NCI-H1930 (cell line): ENCODE data around the gene COL4A2.

Experiments
- DNase-seq, 2 experiments: peaks; one replicate each; lab custom pipeline; 2025; lab: John Stamatoyannopoulos, UW

Gene COL4A2

DNA sequence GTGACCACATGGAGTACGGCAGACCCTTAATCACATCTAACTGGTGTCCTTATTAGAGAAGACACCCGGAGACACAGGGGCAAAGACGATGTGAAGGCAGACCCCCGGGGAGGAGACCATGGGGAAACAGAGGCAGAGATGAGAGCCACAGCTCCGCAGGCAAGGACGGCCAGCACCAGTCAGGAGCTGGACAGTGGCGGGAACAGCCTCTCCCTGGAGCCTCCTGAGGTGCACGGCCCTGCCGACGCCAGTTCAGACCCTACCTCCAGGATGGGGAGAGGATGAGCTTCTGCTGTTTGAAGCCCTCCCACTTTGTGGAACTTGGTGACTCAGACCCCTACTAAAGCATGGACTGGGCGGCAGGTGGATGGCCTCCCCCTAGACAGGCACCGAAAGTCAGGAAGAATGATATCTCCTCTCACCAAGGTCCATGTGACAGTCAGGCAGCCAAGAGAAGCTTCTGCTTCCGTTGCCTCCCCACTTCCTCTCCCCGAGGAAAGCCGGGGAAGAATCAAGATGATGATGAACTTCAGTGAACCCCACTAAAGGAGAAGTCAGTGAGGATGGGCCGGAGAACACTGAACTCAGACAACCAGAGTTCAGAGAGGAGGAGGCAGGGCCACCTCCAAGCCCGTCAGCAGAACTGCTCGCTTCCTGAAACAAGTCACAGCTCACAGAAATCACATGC, 229.1 kb downstream of the COL4A2 start:
- no peak for DNase-seq

DNA sequence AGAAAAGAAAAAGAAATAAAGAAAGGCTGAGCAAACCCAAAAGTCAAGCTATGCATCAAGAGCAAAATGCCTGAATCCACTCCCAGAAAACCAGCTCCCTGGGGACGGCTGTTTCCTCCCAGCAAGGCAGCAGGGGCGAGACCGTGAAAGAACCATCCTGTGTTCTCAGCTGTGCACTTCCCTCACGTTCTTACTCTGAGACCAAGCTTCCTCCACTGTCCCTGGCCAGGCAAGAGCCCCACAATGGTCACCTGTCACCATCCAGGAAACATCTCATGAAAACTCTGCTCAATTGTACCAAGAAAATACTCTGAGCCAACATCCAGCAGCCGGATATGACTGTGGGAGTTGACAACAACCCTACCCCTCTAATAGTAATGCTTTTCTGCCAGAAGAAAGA, 231.5 kb downstream of the COL4A2 start:
- no peak for DNase-seq

- no peak for DNase-seq
These were observed 232.8 kb downstream of the COL4A2 start for GRCh38 chr13:110539894-110540293.

DNA sequence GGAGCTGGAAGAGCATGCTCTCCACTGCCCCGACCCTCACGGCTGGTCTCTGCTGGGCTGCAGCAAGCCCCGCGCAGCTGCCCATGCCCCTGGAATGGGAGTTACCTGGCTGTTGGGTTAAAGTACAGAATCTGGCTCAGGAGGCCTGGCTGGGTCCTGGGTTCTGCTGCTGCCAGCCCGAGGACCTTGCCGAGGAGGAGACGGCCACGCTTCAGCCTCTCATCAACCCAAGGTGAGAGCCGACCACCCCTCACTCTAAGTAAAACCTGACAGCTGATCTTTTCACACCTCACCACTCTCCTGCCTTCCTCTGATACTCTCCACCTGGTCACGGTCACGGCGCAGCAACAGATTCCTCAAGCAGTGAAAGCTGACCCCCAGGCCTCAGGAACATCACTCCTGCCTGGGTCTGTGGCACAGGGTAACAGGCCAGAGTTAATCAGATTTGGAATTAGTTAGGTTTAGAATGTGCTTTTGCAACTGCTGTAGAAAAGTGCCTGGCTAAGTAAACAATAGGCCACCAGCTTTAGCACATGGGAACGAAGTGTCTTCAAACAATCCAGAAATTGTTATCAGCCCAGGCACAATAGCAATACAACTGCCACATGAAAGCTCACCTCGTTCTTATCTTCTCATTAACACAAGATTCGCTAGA, 233.9 kb downstream of the COL4A2 start:
- no peak for DNase-seq

DNA sequence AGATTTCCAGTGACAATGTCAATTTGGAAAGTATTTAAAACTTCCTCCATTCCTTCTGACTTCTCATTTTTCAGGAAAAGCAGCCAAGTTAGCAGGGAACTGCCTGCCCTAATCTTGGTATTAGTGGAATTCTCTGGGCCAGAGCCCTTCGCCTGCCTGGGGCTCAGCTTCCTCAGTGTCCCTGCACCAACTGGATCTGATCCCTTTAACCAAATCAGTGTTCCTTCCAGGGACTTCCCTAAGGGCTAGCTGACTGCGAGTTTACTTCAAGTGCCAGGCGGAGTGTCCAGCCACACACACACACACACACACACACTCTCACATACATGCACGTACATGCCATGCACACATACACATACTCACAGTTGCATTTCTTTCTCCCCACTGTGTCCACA, 234.4 kb downstream of the COL4A2 start:
- no peak for DNase-seq

- DNase-seq, result no peak
These were observed 235.2 kb downstream of the COL4A2 start for GRCh38 chr13:110542169-110542796.

GRCh38 chr13:110546378-110546777, 239.3 kb downstream of the COL4A2 start:
- no peak for DNase-seq

DNA sequence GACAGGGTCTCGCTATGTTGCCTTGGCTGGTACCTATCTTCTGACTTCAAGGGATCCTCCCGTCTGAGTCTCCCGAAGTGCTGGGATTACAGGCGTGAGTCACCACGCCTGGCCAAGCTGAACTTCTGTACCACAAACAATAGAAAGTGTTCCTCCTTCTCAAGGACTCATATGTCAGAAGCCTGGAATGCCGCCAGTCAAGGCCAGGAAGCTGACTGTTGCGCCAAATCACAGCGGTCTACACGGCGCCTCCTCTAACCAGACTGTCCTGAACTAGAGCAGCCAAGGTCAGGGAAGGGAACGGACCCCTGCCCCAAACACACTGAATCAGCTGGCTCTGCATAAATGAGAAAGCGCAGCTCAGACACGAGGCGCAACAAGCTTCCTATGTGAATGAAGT, 239.8 kb downstream of the COL4A2 start:
- DNase-seq, result no peak

- no peak for DNase-seq
These were observed 242.1 kb downstream of the COL4A2 start for GRCh38 chr13:110548891-110549794.

- no peak for DNase-seq
These were observed 242.7 kb downstream of the COL4A2 start for GRCh38 chr13:110549795-110550160.

- no peak for DNase-seq
These were observed 244.2 kb downstream of the COL4A2 start for GRCh38 chr13:110551284-110551683.

DNA sequence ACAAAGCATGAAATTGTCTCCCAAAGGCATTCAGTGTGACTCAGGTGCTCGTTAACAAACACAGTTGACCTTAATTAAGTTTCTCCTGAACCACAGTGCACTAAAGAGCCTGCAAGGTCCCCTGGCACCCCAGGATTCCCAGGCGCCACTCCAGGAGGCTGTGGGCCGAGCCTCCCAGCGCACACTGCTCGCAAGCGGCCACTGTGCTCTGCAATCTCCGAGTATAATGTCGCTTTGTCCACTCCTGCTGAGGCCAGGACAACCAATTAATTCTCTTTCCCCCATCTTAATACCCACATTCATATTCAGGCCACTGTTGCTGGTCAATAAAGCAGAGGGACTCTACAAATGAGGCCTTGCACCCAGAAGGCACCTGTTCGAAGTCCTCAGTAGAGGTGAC, 245.7 kb downstream of the COL4A2 start:
- no peak for DNase-seq

GRCh38 chr13:110553417-110553816, 246.3 kb downstream of the COL4A2 start:
- DNase-seq, result no peak

GRCh38 chr13:110554227-110554836, 247.2 kb downstream of the COL4A2 start:
- DNase-seq, result no peak

DNA sequence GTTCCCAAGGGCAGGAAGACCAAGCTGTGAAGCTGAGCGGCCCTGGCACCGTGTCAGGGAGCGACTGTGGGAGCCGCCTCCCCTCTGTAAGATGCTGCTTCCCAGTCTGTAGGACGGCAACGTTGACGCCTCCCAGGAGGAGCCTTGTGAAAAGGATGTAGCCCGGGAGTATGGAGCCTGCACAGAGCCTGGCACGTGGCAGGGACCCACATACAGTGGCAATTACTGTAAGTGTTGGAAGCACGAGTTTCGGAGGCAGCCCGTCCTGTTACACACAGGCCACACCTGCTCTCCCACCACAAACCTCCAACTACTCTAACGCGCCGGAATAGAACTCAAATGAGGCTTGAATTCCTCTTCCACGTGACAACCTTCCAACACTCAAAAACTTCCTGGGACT, 247.9 kb downstream of the COL4A2 start:
- no peak for DNase-seq

DNA sequence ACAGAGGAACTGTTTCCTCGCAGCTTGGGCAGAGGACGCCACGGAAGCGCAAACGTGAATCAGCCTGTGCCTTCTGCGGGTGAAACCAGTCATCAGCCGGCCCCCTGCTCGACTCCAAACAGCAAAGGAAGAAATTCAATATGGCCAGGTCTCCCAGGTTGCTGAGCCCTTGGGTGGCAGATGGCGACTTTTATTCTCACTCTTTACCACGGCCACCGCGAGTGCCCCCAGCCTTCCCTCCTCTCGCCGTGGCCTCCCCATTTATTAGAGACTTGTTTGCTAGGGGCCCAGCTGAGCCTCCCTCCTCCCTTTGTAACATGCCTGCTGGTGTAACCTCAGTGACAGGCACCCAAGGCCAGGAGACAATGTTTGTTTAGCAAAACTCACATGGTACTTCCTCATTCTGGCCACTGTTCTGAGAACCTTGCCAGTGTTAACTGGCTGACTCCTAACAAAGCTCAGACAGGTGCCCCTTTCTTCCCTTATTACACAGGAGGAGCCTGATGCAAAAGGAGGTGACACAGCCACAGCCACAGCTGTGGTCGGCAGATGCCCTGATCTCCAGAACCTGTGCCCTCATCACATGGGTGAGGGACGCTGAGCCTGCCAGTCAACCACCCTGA, 248.6 kb downstream of the COL4A2 start:
- no peak for DNase-seq

- DNase-seq, result no peak
These were observed 249.1 kb downstream of the COL4A2 start for GRCh38 chr13:110556224-110556606.

DNA sequence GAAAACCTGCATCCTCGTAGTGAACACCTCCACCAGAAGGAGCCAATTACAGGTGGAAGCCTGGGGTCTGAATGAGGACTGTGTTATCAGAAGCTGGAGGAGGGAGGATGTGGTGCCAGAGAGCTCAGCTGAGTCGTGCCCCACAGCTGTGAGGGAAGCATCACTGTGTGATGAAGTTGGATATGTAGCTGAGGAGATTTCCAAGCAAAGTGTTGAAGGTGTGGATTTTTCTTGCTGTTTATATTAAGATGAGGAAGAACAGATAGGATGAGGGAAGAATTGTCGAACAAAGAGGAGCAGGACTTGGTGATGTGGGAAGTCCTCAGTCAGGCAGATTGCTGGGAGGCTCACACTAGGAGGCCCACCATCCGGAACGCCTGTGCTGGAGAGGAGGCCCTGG, 250.0 kb downstream of the COL4A2 start:
- DNase-seq, result no peak

DNA sequence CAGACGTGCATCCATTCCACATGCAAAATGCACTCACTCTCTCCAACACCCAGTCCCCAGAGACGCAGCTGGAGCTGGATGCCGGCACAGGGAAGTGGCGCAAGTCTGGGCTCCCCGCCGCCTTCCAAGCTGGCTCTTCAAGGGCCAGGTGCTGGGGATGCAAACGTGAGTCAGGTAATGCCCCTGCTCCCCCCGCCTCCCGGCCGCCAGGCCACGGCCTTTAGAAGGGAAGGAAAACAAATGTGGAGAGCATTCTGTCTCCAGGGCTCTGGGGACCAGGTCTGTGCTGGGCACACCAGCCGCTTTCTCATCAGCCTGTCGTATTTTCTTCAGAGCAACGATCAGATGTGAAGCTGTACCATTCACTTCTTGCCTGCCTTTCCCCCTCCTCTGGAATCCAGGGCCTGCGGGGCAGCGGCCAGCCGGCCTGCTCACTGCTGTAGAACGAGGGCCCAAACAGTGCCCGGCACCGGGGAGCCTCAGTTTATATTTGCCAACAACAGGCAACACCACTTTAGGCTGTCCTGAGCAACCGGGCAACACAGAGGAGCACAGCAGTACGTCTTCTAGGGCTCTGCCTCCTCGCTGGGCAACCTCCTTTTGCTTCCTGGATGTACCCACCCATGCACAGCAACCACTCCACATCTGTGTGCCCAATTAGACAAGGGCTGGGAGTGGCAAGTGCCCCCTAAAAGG, 250.7 kb downstream of the COL4A2 start:
- no peak for DNase-seq

DNA sequence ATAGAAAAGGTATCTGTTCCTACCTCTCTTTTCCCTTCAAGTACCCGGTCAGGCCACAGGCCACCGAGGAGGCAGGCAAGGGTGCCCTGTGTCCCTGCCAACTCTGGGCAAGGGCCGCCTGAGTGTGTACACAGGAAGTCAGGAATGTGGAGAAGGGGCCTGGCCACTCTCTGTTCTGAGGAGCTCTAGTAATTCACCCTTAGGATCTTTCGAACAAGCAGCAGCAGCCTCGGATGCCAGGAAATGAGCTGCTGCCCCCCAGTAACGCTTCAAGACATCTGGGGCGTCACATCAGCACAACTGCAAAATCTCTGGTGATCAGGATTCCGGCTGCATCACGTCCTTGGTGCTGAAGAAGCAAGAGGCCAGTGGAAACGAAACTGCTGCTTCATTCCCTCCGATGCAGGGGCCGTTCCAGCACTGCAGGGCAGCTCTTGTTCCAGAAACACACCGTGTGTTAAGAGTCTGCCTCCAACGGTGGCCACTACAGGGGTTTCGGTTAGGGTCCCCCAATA, 252.4 kb downstream of the COL4A2 start:
- DNase-seq, result no peak

DNA sequence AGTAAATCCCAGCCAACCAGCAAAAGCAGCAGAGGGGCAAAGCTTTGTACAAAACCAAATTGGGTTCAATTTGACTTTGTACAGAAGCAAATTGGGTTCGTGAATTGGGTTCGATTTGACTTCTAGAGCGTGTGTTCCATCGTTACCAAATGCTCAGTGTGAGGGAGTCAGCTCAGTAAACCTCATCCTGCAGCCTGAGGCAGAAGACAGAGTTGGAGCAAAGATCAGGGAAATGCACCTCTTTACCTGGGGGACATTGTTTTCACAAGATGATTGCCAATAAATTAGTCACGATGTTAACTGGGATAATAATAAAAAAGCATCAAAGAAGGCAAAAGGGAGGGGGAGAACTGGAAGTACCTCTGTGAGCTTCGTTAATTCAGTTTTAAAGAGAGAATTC, 252.9 kb downstream of the COL4A2 start:
- DNase-seq, result no peak
